Neural cell (in vitro differentiated cells): Measurements from ENCODE around the gene FBXO2. TPM values are rescaled to one million over a fixed set of nuclear protein-coding genes. Genes with fewer than 3 reads are reported as not detected.
A peak's percentile ranks its signal among the peaks of the same experiment; 100 is the strongest.
"Not testable (repeated sequence)": the region's sequence is repeated elsewhere in the genome, so short reads cannot be mapped to it uniquely, and the experiment has no call there.

Experiments used
- H2AFZ ChIP-seq: fragments of 200-600, 300-800 bp; sonication (generic), shearing (Covaris generic); 2 replicates; pipeline ENCODE4 v1.6.0; 2014; ENCODE audit warnings: low read depth, mild to moderate bottlenecking, antibody characterized with exemption, low read length, moderate library complexity
- H3F3A ChIP-seq: fragments of 200-600 bp; shearing (Covaris generic); 2 replicates; pipeline ENCODE4 v1.6.1; 2016; ENCODE audit warnings: mild to moderate bottlenecking, moderate library complexity, mixed read lengths, antibody characterized with exemption, low read length; ENCODE audit not compliant: insufficient read depth, poor library complexity, severe bottlenecking
- H3K27ac ChIP-seq: fragments of 200-600, 300-800 bp; sonication (generic), shearing (Covaris generic); 2 replicates; pipeline ENCODE4 v1.5.1; 2014; ENCODE audit warnings: mild to moderate bottlenecking, low read length, moderate library complexity
- H3K27me3 ChIP-seq: fragments of 300-800, 200-600 bp; sonication (generic), shearing (Covaris generic); 2 replicates; pipeline ENCODE4 v1.6.0; 2014; ENCODE audit warnings: mild to moderate bottlenecking, low read depth, low read length, moderate library complexity; ENCODE audit not compliant: insufficient read depth
- H3K36me3 ChIP-seq: fragments of 300-800, 200-600 bp; sonication (generic), shearing (Covaris generic); 2 replicates; pipeline ENCODE4 v1.5.1; 2014; ENCODE audit warnings: mild to moderate bottlenecking, antibody characterized with exemption, low read length, moderate library complexity; ENCODE audit not compliant: insufficient read depth
- H3K4me2 ChIP-seq: fragments of 300-800, 200-600 bp; sonication (generic), shearing (Covaris generic); 2 replicates; pipeline ENCODE4 v1.6.0; 2014; ENCODE audit warnings: mild to moderate bottlenecking, low read length
- H3K4me3 ChIP-seq: fragments of 300-800, 200-600 bp; sonication (generic), shearing (Covaris generic); 2 replicates; pipeline ENCODE4 v1.5.1; 2014; ENCODE audit warnings: mild to moderate bottlenecking, low read length, moderate library complexity
- H3K79me2 ChIP-seq: fragments of 200-600 bp; shearing (Covaris generic); replicated peaks from 2 replicates; pipeline ENCODE4 v1.6.0; 2014; ENCODE audit warnings: mild to moderate bottlenecking, low read length, moderate library complexity; ENCODE audit not compliant: insufficient read depth
- H3K9ac ChIP-seq: fragments of 300-800, 200-600 bp; sonication (generic), shearing (Covaris generic); 2 replicates; pipeline ENCODE4 v1.6.1; 2016; ENCODE audit warnings: mild to moderate bottlenecking, low read length, mixed read lengths
- H3K9me2 ChIP-seq: fragments of 200-600 bp; shearing (Covaris generic); 2 replicates; pipeline ENCODE4 v1.6.1; 2016; ENCODE audit warnings: mild to moderate bottlenecking, low read length, mixed read lengths; ENCODE audit not compliant: insufficient read depth
- H3K9me3 ChIP-seq: fragments of 200-600, 300-800 bp; sonication (generic), shearing (Covaris generic); 2 replicates; pipeline ENCODE4 v1.6.1; 2016; ENCODE audit warnings: mild to moderate bottlenecking, mixed run types, low read length, moderate library complexity, mixed read lengths
- H4K20me1 ChIP-seq: fragments of 200-600 bp; shearing (Covaris generic); 2 replicates; pipeline ENCODE4 v1.6.1; 2016; ENCODE audit warnings: mild to moderate bottlenecking, mixed run types; ENCODE audit not compliant: insufficient read depth
- EZH2 ChIP-seq: fragments of 200-600, 300-800 bp; shearing (Covaris generic), sonication (generic); IDR thresholded peaks from 2 replicates; pipeline ENCODE4 v1.6.1; 2014; ENCODE audit warnings: antibody characterized with exemption, low read length, borderline replicate concordance, mild to moderate bottlenecking; ENCODE audit not compliant: insufficient read depth, poor library complexity, severe bottlenecking
- MXI1 ChIP-seq: fragments of 450-650 bp; conservative IDR thresholded peaks from 2 replicates; pipeline ENCODE4 v1.6.1; 2014; ENCODE audit warnings: antibody characterized with exemption, mild to moderate bottlenecking; ENCODE audit not compliant: poor library complexity, severe bottlenecking
- POLR2AphosphoS5 ChIP-seq: IDR thresholded peaks from 2 replicates; pipeline ENCODE4 v1.6.1; 2012
- RAD21 ChIP-seq: fragments of 450-650 bp; conservative IDR thresholded peaks from 2 replicates; pipeline ENCODE4 v1.6.1; 2014; ENCODE audit warnings: antibody characterized with exemption, mild to moderate bottlenecking, moderate library complexity
- REST ChIP-seq: IDR thresholded peaks from 2 replicates; pipeline ENCODE4 v1.6.1; 2012; ENCODE audit warnings: borderline replicate concordance
- SMC3 ChIP-seq: fragments of 450-650 bp; conservative IDR thresholded peaks from 2 replicates; pipeline ENCODE4 v1.6.1; 2014; ENCODE audit warnings: antibody characterized with exemption, mild to moderate bottlenecking, moderate library complexity; ENCODE audit not compliant: poor library complexity
- TAF1 ChIP-seq: IDR thresholded peaks from 2 replicates; pipeline ENCODE4 v1.6.1; 2012; ENCODE audit warnings: low read depth
- polyA plus RNA-seq: library from polyadenylated mRNA; depleted of rRNA; stranded (reverse); fragments of >200 nt; gene quantifications from 2 replicates; pipeline ENCODE4 v1.2.3, GENCODE V29; 2014
- TF ChIP-seq, protein P1 (sequence below): fragments of 450-650 bp; IDR thresholded peaks from 2 replicates; pipeline ENCODE4 v1.5.1; 2014; ENCODE audit warnings: antibody characterized with exemption, mild to moderate bottlenecking, moderate library complexity; ENCODE audit not compliant: poor library complexity, severe bottlenecking

Gene FBXO2
- polyA plus RNA-seq, 1 donor from 2014 or later, result 16.6 TPM

DNA sequence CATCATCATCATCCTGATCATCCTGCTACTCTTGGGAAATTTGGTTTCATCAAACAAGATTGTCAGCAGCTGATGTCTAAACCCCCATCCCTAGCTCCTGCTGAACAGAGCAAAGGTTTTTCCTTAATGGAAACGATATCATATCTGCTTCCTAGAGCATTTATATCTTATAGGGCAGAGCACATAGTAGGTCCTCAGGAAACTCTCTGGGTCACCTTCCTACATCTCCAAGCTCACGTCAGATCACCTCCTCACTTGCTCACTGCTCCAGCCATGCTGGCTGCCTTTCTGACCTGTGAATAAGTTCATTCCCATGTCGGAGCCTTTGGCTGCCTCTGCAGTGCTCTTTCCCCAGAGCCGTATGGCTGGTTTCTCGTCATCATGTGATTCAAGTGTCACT is 10.4 kb downstream of the FBXO2 start:
- Histone ChIP-seq H3K4me3 (no peak overlapping the region), H3K9me2 (no peaks in the 10 kb centered on the region), H3K4me2 (no peak overlapping the region), H3K9ac (peak overlapping the region; percentile 4), H4K20me1 (no peaks in the 10 kb centered on the region), H3F3A (no peaks in the 10 kb centered on the region), H3K27me3 (no peaks in the 10 kb centered on the region), H3K9me3 (no peaks in the 10 kb centered on the region), H3K79me2 (no peaks in the 10 kb centered on the region), H2AFZ (no peak overlapping the region), H3K36me3 (no peaks in the 10 kb centered on the region), H3K27ac (peak overlapping the region; percentile 47)
- TF ChIP-seq, protein P1, sequence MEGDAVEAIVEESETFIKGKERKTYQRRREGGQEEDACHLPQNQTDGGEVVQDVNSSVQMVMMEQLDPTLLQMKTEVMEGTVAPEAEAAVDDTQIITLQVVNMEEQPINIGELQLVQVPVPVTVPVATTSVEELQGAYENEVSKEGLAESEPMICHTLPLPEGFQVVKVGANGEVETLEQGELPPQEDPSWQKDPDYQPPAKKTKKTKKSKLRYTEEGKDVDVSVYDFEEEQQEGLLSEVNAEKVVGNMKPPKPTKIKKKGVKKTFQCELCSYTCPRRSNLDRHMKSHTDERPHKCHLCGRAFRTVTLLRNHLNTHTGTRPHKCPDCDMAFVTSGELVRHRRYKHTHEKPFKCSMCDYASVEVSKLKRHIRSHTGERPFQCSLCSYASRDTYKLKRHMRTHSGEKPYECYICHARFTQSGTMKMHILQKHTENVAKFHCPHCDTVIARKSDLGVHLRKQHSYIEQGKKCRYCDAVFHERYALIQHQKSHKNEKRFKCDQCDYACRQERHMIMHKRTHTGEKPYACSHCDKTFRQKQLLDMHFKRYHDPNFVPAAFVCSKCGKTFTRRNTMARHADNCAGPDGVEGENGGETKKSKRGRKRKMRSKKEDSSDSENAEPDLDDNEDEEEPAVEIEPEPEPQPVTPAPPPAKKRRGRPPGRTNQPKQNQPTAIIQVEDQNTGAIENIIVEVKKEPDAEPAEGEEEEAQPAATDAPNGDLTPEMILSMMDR, result no peak
- TF ChIP-seq SMC3, result no peak
- no peak for TF ChIP-seq TAF1
- TF ChIP-seq REST, result no peak
- no peak for TF ChIP-seq POLR2AphosphoS5
- TF ChIP-seq MXI1, result no peak
- TF ChIP-seq RAD21, result no peak
- TF ChIP-seq EZH2, result no peak

DNA sequence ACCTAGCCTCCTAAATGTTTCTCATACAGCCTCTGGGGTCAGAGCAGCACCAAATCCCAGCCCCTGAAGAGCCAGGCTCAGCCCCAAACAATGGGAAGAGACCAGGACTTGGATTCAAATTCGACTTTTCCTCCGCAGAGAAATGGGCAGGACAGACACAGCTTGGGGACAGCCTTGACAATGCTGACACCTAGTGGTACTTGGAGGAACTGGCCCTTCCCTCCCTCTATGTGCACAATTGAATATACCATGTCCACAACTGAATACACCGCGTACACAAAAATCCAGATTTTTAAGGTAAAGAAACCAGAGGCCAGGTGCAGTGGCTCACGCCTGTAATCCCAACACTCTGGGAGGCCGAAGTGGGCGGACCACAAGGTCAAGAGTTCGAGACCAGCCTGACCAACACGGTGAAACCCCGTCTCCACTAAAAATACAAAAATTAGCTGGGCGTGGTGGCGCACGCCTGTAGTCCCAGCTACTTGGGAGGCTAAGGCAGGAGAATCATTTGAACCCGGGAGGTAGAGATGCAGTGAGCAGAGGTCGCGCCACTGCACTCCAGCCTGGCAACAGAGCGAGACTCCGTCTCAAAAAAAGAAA is 11.7 kb downstream of the FBXO2 start:
- TF ChIP-seq SMC3 (peak; percentile 98), RAD21 (peak; percentile 100), MXI1 (peak; percentile 33)
- TF ChIP-seq, protein P1, result peak; percentile 98

More for the DNA sequence above, 11.7 kb downstream of the FBXO2 start:
- H4K20me1 ChIP-seq, H3K79me2 ChIP-seq, H3K9me3 ChIP-seq, H3K27me3 ChIP-seq, H3K27ac ChIP-seq, H3K4me3 ChIP-seq, H3K9ac ChIP-seq, H2AFZ ChIP-seq, H3F3A ChIP-seq, H3K9me2 ChIP-seq, H3K36me3 ChIP-seq, H3K4me2 ChIP-seq: not testable (repeated sequence)
